HepG2 (cell line): ENCODE measurements around the gene CDT1. TPM values are rescaled to one million over a fixed set of nuclear protein-coding genes. Genes with fewer than 3 reads are reported as not detected.

Source experiments
- ATAC-seq: fragments of 200-7000 bp; cut with Tn5 transposase; 3 replicates; pipeline ENCODE4 v1.9.1; 2020; ENCODE audit warnings: mild to moderate bottlenecking, moderate library complexity
- BruUV-seq: library from RNA; stranded (reverse); fragments of 400-500 nt; replicated peaks from 2 replicates; lab custom pipeline; 2021; lab: Mats Ljungman, UMichigan
- CTCF ChIA-PET: fragments of 300-600 bp; formaldehyde crosslinking; extraction: SDS; loops from one replicate; lab custom pipeline; 2021; ENCODE audit warnings: low total read pairs, inconsistent platforms, low intra/inter-chr PET ratio; lab: Yijun Ruan, JAX
- POLR2A ChIA-PET: fragments of 350-600 bp; sonication (Branson Sonifier 250); formaldehyde crosslinking; loops from one replicate; lab custom pipeline; 2020; ENCODE audit warnings: antibody characterized with exemption, inconsistent platforms; lab: Yijun Ruan, JAX
- DNase-seq: peaks from one replicate; pipeline ENCODE4 v3.0.0-alpha.2; 2015; ENCODE audit warnings: low spot score
- FAIRE-seq: peaks from 3 replicates; lab custom pipeline; 2011; peaks lifted over from hg19 to GRCh38; lab: Jason Lieb, UNC
- H2AFZ ChIP-seq: one replicate; pipeline ENCODE4 v1.6.1; 2011; ENCODE audit warnings: low read length, inconsistent platforms
- H3K27ac ChIP-seq: fragments of 300-600 bp; 3 replicates; pipeline ENCODE4 v1.8.0; 2011; ENCODE audit warnings: mixed run types, mild to moderate bottlenecking, mixed read lengths, low read length, inconsistent platforms; ENCODE audit not compliant: insufficient read depth; ENCODE audit errors: extremely low read length
- H3K27me3 ChIP-seq, 2 experiments: fragments of 200-600 bp in 1 of 2; 2 replicates in 1 of 2; 3 replicates in 1 of 2; pipeline versions ENCODE4 v1.6.0 to v1.8.0; 2011; ENCODE audit warnings: low read length in 2 of 2, mild to moderate bottlenecking in 2 of 2, moderate library complexity in 2 of 2, inconsistent platforms in 1 of 2; ENCODE audit not compliant: insufficient read depth in 2 of 2, control insufficient read depth in 1 of 2
- H3K36me3 ChIP-seq, 2 experiments: fragments of 200-600 bp in 1 of 2; replicated peaks in 1 of 2; 2 replicates in 1 of 2; 3 replicates in 1 of 2; pipeline versions ENCODE4 v1.5.1 to v1.8.0; 2011; ENCODE audit warnings: low read length in 2 of 2, inconsistent platforms in 1 of 2; ENCODE audit not compliant: insufficient read depth in 2 of 2, control insufficient read depth in 1 of 2
- H3K4me1 ChIP-seq: 2 replicates; pipeline ENCODE4 v1.5.1; 2012; ENCODE audit warnings: low read length, inconsistent platforms; ENCODE audit not compliant: insufficient read depth
- H3K4me2 ChIP-seq: 2 replicates; pipeline ENCODE4 v1.6.0; 2011; ENCODE audit warnings: low read depth, low read length, inconsistent platforms
- H3K4me3 ChIP-seq, 3 experiments: fragments of 200-600 bp in 1 of 3; sonication (generic), shearing (Covaris generic) in 1 of 3; replicated peaks in 1 of 3; 2 replicates each; pipeline ENCODE4 v1.5.1; 2011 to 2016; ENCODE audit warnings: low read length in 3 of 3, inconsistent platforms in 2 of 3, low read depth in 2 of 3, mild to moderate bottlenecking in 2 of 3, control low read depth in 1 of 3, mixed read lengths in 1 of 3; ENCODE audit not compliant: insufficient read depth in 1 of 3
- H3K79me2 ChIP-seq: one replicate; pipeline ENCODE4 v1.6.1; 2011; ENCODE audit warnings: low read length, inconsistent platforms; ENCODE audit not compliant: insufficient read depth
- H3K9ac ChIP-seq: 2 replicates; pipeline ENCODE4 v1.6.0; 2011; ENCODE audit warnings: mild to moderate bottlenecking, low read depth, low read length, inconsistent platforms; ENCODE audit not compliant: insufficient read depth
- H3K9me3 ChIP-seq: 2 replicates; pipeline ENCODE4 v1.5.1; 2012; ENCODE audit warnings: mild to moderate bottlenecking, low read length
- H4K20me1 ChIP-seq: 2 replicates; pipeline ENCODE4 v1.6.0; 2011; ENCODE audit warnings: inconsistent platforms, mild to moderate bottlenecking, low read length, moderate library complexity; ENCODE audit not compliant: insufficient read depth
- AGO2 ChIP-seq: fragments of 200-400 bp; formaldehyde crosslinking; optimal IDR thresholded peaks from 2 replicates; pipeline ENCODE3; 2017; ENCODE audit warnings: mild to moderate bottlenecking, low read depth, low read length, moderate library complexity
- ZNF343 ChIP-seq: sonication (generic); formaldehyde crosslinking; IDR thresholded peaks from 2 replicates; pipeline ENCODE4 v1.4.0; 2020; ENCODE audit warnings: mild to moderate bottlenecking, missing genetic modification reagents
- ZNF589 ChIP-seq: sonication (generic); formaldehyde crosslinking; conservative IDR thresholded peaks from 2 replicates; pipeline ENCODE4 v1.8.0; 2022; ENCODE audit warnings: mild to moderate bottlenecking, moderate library complexity, missing genetic modification reagents
- WGBS: methylation state at CpG from one replicate; pipeline ENCODE4 v1.1.6; 2017; ENCODE audit warnings: low lambda C conversion rate; 5-methylcytosine and 5-hydroxymethylcytosine counted together
- in situ Hi-C: cut with HindIII; loops from 2 replicates; pipeline ENCODE4 v1.10.0; 2017; ENCODE audit warnings: low pct_unique_long_range_greater_than_20kb; ENCODE audit not compliant: extremely low pct_ligation_motif_present
- intact Hi-C: fragments of 100-400 bp; cut with micrococcal nuclease; formaldehyde crosslinking; loops from one replicate; pipeline ENCODE4 v1.10.0; 2022; ENCODE audit not compliant: unreplicated experiment
- polyA plus RNA-seq, 8 experiments: library from polyadenylated mRNA; depleted of rRNA in 3 of 8; stranded (reverse) in 7 of 8; unstranded in 1 of 8; fragments of >200 nt; fragmentation: Illumina TruSeq in 4 of 8; extraction: Trizol in 4 of 8; gene quantifications; 2 replicates each; pipeline versions ENCODE4 v1.2.1 to v1.2.3, GENCODE V29; 2011 to 2016; ENCODE audit warnings: low read depth in 4 of 8, missing spikeins in 1 of 8, mixed read lengths in 1 of 8; ENCODE audit not compliant: insufficient read depth in 1 of 8
- total RNA-seq, 5 experiments: library from RNA; depleted of rRNA; stranded (reverse); fragments of >200 nt; fragmentation: Illumina TruSeq; extraction: Trizol; gene quantifications; 2 replicates each; pipeline ENCODE4 v1.2.3, GENCODE V29; 2016; ENCODE audit warnings: low read depth in 1 of 5

CDT1 gene
- total and polyA plus RNA-seq, 2 of the 13 experiments (the other 11 are each of a cell fraction or from before 2014, with no cell fraction given) = 23.1 to 23.8 TPM

DNA sequence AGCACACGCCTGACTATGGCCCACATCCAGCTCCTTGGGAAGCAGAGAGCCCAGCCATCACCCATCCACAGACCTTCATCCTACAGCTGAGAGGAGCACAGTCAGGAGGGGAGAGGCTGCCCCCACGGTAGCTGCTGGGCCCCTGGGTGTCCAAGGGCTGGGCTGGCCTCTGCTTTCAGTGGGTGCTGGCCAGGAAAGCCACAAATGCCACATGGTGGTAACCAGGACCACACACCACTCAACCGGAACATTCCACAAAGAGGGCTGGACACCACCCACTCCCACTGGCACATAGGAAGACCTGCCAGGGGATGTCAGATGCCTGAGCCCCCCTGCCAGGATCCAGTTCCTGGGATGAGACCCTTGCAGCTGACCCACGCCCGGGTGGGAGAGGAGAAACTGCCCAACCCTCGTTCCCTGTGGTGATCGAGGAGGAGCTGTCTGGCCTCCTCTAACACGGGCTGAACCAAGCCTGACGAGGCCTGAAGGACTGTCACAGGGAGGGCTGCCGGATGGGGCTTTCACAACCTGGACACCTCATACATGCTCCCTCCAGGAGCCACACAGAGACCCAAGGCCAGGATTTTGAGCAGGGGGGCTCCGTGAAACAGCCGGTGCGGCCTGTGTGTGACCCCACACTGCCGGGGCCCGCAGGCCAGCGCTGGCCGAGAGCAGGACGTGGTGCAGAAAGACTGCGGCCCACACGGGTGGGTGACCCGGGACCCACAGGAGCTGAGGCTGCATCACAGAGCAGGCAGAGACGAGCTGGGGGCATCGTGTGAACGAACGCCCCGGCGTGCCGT, 49.3 kb upstream of the CDT1 start:
- Histone ChIP-seq H3K4me2 (no peak overlapping the region), H3K27ac (no peak overlapping the region), H3K4me1 (peaks cover 9% of the 10 kb centered on the region), H3K4me3 (no peak overlapping the region), H3K9me3 (no peaks in the 10 kb centered on the region), H3K27me3 (no peaks in the 10 kb centered on the region), H3K36me3 (peaks cover 0 to 10% of the 10 kb centered on the region in 2 experiments; a peak in 3 of 5 replicates), H3K9ac (no peak overlapping the region), H4K20me1 (peaks cover 4% of the 10 kb centered on the region; the same call in 1 of the 2 replicates), H3K79me2 (peaks cover 21% of the 10 kb centered on the region), H2AFZ (no peak overlapping the region)
- WGBS = 95% methylated on average over 26 of the region's 28 CpGs
- ChIA-PET CTCF (no interaction called here), POLR2A (no interaction called here)
- ATAC-seq (no peak), FAIRE-seq (no peak), DNase-seq (no peak)
- in situ Hi-C loops = no loop called here
- BruUV-seq = no TSS peak
- TF ChIP-seq ZNF589 (no peak), AGO2 (peak; percentile 55)
- intact Hi-C loops = no loop called here

GRCh38 chr16:88754912-88755744, 48.5 kb upstream of the CDT1 start:
- 88% methylated on average over 38 of the region's 42 CpGs for WGBS

More at GRCh38 chr16:88754912-88755744, 48.5 kb upstream of the CDT1 start:
- no peak for FAIRE-seq
- Histone ChIP-seq H3K27ac (no peak overlapping the region), H3K79me2 (peaks cover 21% of the 10 kb centered on the region), H3K9ac (no peak overlapping the region), H2AFZ (no peak overlapping the region), H3K27me3 (no peaks in the 10 kb centered on the region), H3K36me3 (peaks cover 0 to 10% of the 10 kb centered on the region in 2 experiments; a peak in 3 of 5 replicates), H4K20me1 (peaks cover 4% of the 10 kb centered on the region; the same call in 1 of the 2 replicates), H3K4me3 (no peak overlapping the region), H3K9me3 (no peaks in the 10 kb centered on the region), H3K4me2 (no peak overlapping the region), H3K4me1 (peaks cover 17% of the 10 kb centered on the region)
- ChIA-PET CTCF (no interaction called here), POLR2A (no interaction called here)
- in situ Hi-C loops = loop anchor here (5.0 kb wide), 3 partner anchors 47 to 412 kb away; partner anchors contain the start of genes CDT1, GALNS and TRAPPC2L
- no peak for DNase-seq
- TF ChIP-seq ZNF343 (CRISPR knock-in tag) (no peak), AGO2 (peak; percentile 21)
- no peak for ATAC-seq
- intact Hi-C loops = loop anchor here (5.0 kb wide), 2 partner anchors 57 to 102 kb away; partner anchors contain the start of genes APRT, GALNS and TRAPPC2L
- BruUV-seq = no TSS peak
